Caco-2 (cell line): Measurements from ENCODE around the gene RBM33. TPM values are rescaled to one million over a fixed set of nuclear protein-coding genes. Genes with fewer than 3 reads are reported as not detected.

Experiments
- BruUV-seq: library from RNA; stranded (reverse); fragments of 400-500 nt; replicated peaks from 2 replicates; lab custom pipeline; 2021; lab: Mats Ljungman, UMichigan
- CTCF ChIA-PET: fragments of 300-600 bp; sonication (Branson Sonifier 250); formaldehyde crosslinking; loops from one replicate; lab custom pipeline; 2022; ENCODE audit warnings: antibody characterized with exemption; lab: Charles Lee
- POLR2A ChIA-PET: fragments of 300-600 bp; sonication (Branson Sonifier 250); formaldehyde crosslinking; loops from one replicate; lab custom pipeline; 2022; ENCODE audit warnings: antibody characterized with exemption; lab: Charles Lee
- DNase-seq, 2 experiments: peaks; one replicate each; pipeline versions ENCODE4 v3.0.0 to v3.0.0-alpha.2; 2020 to 2022
- H3K27me3 ChIP-seq: replicated peaks from 2 replicates; pipeline ENCODE4 v1.6.0; 2011; ENCODE audit warnings: low read length; ENCODE audit not compliant: control insufficient read depth, insufficient read depth
- H3K36me3 ChIP-seq: 2 replicates; pipeline ENCODE4 v1.5.1; 2011; ENCODE audit warnings: low read length; ENCODE audit not compliant: control insufficient read depth, insufficient read depth
- H3K4me1 ChIP-seq: fragments of 250-450 bp; sonication (Bioruptor Pico); 2 replicates; pipeline ENCODE4 v1.5.1; 2020; ENCODE audit warnings: mild to moderate bottlenecking
- H3K4me3 ChIP-seq: 2 replicates; pipeline ENCODE4 v1.5.1; 2011; ENCODE audit warnings: low read depth, mild to moderate bottlenecking, control low read depth, low read length
- H3K9me3 ChIP-seq: fragments of 250-450 bp; sonication (Bioruptor Pico); 2 replicates; pipeline ENCODE4 v1.5.1; 2020; ENCODE audit warnings: mild to moderate bottlenecking, moderate library complexity
- H3K27ac Mint-ChIP-seq: one replicate; pipeline ENCODE4 v1.8.0; 2022; ENCODE audit warnings: mixed read lengths; ENCODE audit not compliant: unreplicated experiment
- H3K27me3 Mint-ChIP-seq: one replicate; pipeline ENCODE4 v1.8.0; 2022; ENCODE audit warnings: mixed read lengths; ENCODE audit not compliant: insufficient read depth, unreplicated experiment
- H3K36me3 Mint-ChIP-seq: one replicate; pipeline ENCODE4 v1.8.0; 2022; ENCODE audit warnings: mild to moderate bottlenecking, mixed read lengths; ENCODE audit not compliant: insufficient read depth, unreplicated experiment
- H3K4me1 Mint-ChIP-seq: one replicate; pipeline ENCODE4 v1.8.0; 2022; ENCODE audit warnings: low read depth, mixed read lengths; ENCODE audit not compliant: unreplicated experiment
- H3K4me3 Mint-ChIP-seq: one replicate; pipeline ENCODE4 v1.8.0; 2022; ENCODE audit warnings: mild to moderate bottlenecking, moderate library complexity, mixed read lengths; ENCODE audit not compliant: unreplicated experiment
- H3K9me3 Mint-ChIP-seq: one replicate; pipeline ENCODE4 v1.8.0; 2022; ENCODE audit warnings: mixed read lengths; ENCODE audit not compliant: unreplicated experiment
- CTCF ChIP-seq, 2 experiments: fragments of 200-600 bp in 1 of 2; IDR thresholded peaks; 1 replicate in 1 of 2; 2 replicates in 1 of 2; pipeline versions ENCODE4 v1.5.1 to v1.8.0; 2011 to 2022; ENCODE audit warnings: antibody characterized with exemption in 1 of 2, control low read depth in 1 of 2, inconsistent platforms in 1 of 2, low read depth in 1 of 2, low read length in 1 of 2, mild to moderate bottlenecking in 1 of 2, moderate library complexity in 1 of 2; ENCODE audit not compliant: insufficient read depth in 1 of 2, severe bottlenecking in 1 of 2, unreplicated experiment in 1 of 2
- intact Hi-C: fragments of 100-400 bp; cut with micrococcal nuclease; formaldehyde crosslinking; loops from one replicate; pipeline ENCODE4 v1.10.0; 2022; ENCODE audit not compliant: unreplicated experiment
- total RNA-seq: library from RNA; stranded (reverse); gene quantifications from 2 replicates; pipeline ENCODE4 v1.2.3, GENCODE V29; 2022

Gene RBM33
- total RNA-seq, 1 experiment from 2014 or later: 82.8 TPM

GRCh38 chr7:155813546-155814315 lies 169.3 kb downstream of the RBM33 start:
- no peaks in the 10 kb centered on the region for H3K9me3 ChIP-seq
- Mint-ChIP-seq H3K9me3 (no peaks in the 10 kb centered on the region), H3K36me3 (peaks cover 4% of the 10 kb centered on the region), H3K27me3 (peaks cover 19% of the 10 kb centered on the region), H3K27ac (no peak overlapping the region), H3K4me1 (peaks cover 21% of the 10 kb centered on the region), H3K4me3 (no peak overlapping the region)
- TF ChIP-seq CTCF (IDR thresholded peaks at IDR 0.05; ENCODE audit: insufficient read depth in 1 of 2, low read depth in 1 of 2, low read length in 1 of 2, severe bottlenecking in 1 of 2, unreplicated experiment in 1 of 2): no peak
- CTCF ChIA-PET: interaction anchor here (0.6 kb wide), 2 partner anchors 309 to 625 kb away, joined by 3 read pairs; no protein-coding TSS in a partner anchor
- no peak overlapping the region for H3K4me3 ChIP-seq
- peaks cover 21% of the 10 kb centered on the region for H3K4me1 ChIP-seq
- peaks cover 4% of the 10 kb centered on the region for H3K27me3 ChIP-seq
- no peak for DNase-seq
- no peaks in the 10 kb centered on the region for H3K36me3 ChIP-seq
- no TSS peak for BruUV-seq
- intact Hi-C loops: loop anchor here (5.0 to 10.0 kb wide), 3 partner anchors 344 to 954 kb away; no protein-coding TSS in a partner anchor
- POLR2A ChIA-PET: no interaction called here

- peaks cover 21% of the 10 kb centered on the region for H3K4me1 ChIP-seq
- intact Hi-C loops: loop anchor here (1.0 to 10.0 kb wide), 6 partner anchors 65 to 953 kb away; no protein-coding TSS in a partner anchor
- H3K27me3 Mint-ChIP-seq: peaks cover 19% of the 10 kb centered on the region
- no peak overlapping the region for H3K4me3 Mint-ChIP-seq
- no peaks in the 10 kb centered on the region for H3K9me3 ChIP-seq
- H3K27me3 ChIP-seq: peaks cover 4% of the 10 kb centered on the region
- no peak for TF ChIP-seq CTCF (IDR thresholded peaks at IDR 0.05; ENCODE audit: insufficient read depth in 1 of 2, low read depth in 1 of 2, low read length in 1 of 2, severe bottlenecking in 1 of 2, unreplicated experiment in 1 of 2)
- no peak overlapping the region for H3K4me3 ChIP-seq
- no peak for DNase-seq
- H3K36me3 Mint-ChIP-seq: no peaks in the 10 kb centered on the region
- H3K27ac Mint-ChIP-seq: no peak overlapping the region
- no TSS peak for BruUV-seq
- ChIA-PET POLR2A (no interaction called here), CTCF (no interaction called here)
- peaks cover 21% of the 10 kb centered on the region for H3K4me1 Mint-ChIP-seq
- H3K9me3 Mint-ChIP-seq: no peaks in the 10 kb centered on the region
- no peaks in the 10 kb centered on the region for H3K36me3 ChIP-seq
Observed at GRCh38 chr7:155814316-155815276, 170.1 kb downstream of the RBM33 start.
